GM18498 (cell line): Measurements from ENCODE around the gene EFCAB9.
A peak's percentile ranks its signal among the peaks of the same experiment; 100 is the strongest.

Source experiments
- ATAC-seq: cut with Tn5 transposase; IDR thresholded peaks from one replicate; pipeline ENCODE4 v1.9.1; 2021; ENCODE audit warnings: mild to moderate bottlenecking, moderate library complexity; ENCODE audit not compliant: unreplicated experiment

EFCAB9 gene

DNA sequence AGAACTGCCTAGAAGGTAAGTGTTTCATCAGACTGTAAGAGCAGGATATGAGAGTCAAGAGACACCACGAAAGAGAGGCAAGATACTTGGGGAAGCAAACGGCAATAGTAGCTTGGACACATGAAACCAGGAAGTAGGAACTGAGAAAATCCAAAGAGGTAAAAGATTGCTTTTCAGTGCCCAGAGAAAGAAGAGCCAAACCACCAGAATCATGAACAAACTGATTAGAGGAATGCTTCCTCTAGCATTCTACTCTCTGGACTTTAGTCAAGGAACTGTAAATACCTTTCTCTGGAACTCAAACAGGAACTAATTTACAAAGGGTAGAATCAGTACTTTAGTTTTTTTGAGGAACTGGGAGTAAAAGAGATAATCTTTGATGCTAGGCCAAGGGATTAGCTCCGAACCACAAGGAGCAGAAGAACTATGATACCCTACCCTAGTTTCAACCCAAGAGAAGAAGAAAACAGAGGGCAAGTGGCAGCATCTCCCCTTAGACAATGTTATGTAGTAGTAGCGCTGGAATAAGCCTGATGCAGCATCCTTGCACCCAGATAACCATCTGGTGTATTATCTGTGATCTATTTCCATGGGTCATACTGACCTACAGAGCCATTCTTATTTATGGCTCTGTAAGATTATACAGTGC lies 41.3 kb downstream of the EFCAB9 start:
- ATAC-seq: peak; percentile 80

DNA sequence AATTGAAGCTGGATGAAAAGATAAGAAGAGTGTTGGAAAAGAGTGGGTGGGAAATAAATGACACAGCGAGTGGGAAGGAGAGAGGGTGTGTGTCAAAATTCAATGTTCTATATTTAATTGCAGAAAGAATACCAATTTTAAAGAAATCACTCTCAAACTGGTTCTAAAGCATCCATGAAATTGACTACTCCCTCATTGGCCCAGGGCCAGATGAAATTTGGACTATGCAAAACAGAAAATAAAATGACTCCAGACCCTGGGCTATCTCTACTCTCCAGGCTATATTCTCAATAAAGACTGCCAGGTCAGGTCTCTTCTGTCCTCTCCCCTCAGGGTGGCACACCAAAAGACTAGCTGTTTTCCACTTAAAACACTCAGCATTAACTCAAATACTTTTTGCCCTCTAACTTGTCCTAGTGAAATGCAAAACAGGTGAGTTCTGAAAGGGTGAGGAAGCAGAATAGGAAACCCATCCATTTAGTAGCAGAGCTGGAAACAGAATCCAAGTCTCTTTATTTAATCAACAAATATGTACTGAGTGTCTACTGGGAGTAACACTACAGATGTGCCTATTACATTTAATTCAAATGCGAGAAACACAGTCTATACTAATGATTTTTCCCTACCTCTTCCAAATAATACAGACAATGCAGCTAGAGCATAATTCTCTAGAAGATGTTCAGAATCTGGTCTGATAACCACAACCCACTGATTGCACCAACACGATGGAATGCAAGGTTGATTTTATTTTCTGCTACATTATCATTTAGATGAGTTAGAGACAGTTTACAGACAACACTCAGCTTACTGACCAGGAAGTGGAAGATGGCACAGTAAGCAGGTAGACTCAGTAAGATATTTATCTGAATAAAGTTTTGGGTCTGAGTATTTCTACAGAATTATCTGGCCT lies 42.1 kb downstream of the EFCAB9 start:
- no peak for ATAC-seq

DNA sequence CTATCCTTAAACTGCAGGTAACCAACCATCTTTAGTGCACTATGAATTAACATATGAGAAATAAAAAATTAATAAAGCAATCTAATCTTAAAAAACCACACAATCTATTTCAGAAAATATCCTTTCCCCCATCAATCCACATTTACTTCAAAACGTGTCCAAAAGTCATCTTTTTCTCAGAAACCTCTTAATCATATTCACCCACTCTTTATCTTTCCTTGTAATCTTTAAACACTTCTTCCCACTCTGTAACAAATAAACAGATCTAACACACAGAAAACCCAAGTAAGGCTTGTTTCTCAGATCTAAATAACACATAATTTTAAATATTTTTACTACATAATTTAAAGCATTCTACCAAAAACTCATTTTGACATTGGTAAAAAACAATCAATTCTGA lies 44.4 kb downstream of the EFCAB9 start:
- ATAC-seq: no peak

DNA sequence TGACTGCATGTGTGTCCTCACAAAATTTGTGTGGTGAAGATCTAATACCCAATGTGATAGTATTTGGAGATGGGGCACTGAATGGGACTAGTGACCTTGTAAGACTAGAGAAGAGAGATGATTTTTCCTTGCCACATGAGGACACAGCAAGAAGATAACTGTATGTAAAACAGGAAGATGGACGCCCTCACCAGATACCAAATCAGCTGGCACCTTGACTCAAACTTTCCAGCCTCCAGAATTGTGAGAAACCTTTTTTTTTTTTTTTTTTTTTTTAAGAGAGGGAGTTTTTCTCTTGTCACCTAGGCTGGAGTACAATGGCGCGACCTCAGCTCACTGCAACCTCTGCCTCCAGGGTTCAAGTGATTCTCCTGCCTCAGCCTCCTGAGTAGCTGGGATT lies 49.3 kb downstream of the EFCAB9 start:
- ATAC-seq: no peak

DNA sequence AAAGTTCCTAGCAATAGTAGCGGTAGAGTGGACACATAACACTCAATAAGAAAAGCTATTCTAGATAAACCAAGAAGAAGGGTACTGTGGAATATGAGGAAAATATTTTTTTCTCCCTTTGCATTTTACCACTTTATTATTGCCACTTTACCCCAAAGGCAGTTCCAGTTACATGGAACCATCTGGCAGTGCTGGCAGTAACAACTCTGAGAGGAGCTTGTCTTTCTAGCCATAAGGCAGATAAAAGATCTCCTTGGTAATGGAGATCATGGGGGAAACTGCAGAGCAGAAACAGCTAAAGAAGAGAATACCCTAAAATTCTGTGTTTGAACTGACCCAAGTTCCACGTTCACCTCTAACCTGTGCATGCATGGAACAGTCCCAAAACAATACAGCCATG lies 51.1 kb downstream of the EFCAB9 start:
- no peak for ATAC-seq

DNA sequence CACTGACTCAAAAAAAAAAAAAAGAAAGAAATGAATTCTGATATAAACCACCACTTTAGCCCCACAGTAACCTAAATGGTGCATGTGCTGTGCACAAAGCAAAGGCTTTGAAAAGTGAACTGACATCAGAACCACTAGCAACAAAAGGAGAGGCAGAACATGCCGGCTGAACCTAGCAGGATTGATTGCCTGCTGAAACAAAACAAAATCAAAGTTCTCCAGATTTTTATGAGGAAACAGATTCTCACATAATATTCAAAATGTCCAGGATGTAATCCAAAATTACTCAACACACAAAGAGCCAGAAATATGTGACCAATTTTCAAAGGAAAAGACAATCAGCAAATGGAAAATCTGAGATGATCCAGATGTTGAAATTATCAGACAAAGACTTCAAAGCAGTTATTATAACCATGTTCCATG lies 51.7 kb downstream of the EFCAB9 start:
- no peak for ATAC-seq

DNA sequence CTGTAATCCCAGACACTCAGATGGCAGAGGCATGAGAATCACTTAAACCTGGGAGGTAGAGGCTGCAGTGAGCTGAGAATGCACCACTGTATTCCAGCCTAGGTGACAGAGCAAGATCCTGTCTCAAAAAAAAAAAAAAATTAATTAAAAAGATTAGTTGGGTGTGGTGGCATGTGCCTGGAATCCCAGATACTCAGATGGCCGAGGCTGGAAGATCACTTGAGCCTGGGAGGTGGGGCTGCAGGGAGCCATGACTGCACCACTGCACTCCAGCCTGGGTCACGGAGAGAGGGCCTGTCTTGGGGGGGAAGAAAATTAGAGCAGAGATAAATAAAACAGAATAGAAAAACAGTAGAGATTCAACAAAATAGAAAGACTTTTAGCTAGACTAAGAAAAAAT lies 54.7 kb downstream of the EFCAB9 start:
- ATAC-seq: no peak

DNA sequence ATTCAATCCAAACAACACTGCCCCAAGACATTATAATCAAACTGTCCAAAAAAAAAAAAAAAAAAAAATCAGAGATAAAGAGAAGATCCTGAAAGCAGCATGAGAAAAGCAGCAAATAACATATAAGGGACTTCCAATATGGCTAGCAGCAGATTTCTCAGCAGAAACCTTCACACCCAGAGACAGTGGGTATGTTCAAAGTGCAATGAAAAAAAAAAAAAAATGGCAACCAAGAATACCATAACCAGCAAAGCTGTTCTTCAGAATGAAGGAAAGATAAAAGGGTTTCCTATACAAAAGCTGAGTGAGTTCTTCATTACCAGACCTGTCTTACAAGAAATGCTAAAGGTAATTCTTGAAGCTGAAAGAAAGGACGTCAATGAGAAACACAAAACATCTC lies 57.4 kb downstream of the EFCAB9 start:
- ATAC-seq: no peak

DNA sequence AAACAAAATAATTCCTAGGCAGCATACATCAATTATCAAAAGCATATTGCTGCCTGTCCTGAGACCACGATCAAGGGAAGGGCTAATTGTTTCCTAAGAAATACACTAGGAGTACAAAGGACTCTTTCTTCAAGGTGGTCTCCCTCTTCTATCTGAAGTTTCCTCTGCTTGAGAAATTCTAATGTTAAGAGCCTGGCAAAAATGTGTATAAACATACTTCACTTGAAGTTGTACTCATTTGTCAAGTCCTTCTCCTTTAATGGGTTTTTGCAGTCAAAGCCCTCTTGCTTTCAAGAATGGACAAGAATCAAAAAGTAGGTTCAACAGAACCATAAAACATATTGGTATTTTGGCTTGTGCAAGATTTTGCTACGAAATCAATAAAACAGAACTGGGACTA lies 58.5 kb downstream of the EFCAB9 start:
- no peak for ATAC-seq
